PFSK-1 (cell line): Measurements from ENCODE around the gene PRDM16.

Experiments
- POLR2AphosphoS5 ChIP-seq: IDR thresholded peaks from 2 replicates; pipeline ENCODE4 v1.6.1; 2012; ENCODE audit warnings: low read depth, mild to moderate bottlenecking, control low read depth, low read length, moderate library complexity
- REST ChIP-seq, 2 experiments: IDR thresholded peaks; 2 replicates each; pipeline versions ENCODE4 v1.6.1 to v1.8.0; 2011 to 2012; ENCODE audit warnings: low read depth in 2 of 2, low read length in 2 of 2, control low read depth in 1 of 2, inconsistent platforms in 1 of 2, mild to moderate bottlenecking in 1 of 2, moderate library complexity in 1 of 2; ENCODE audit not compliant: insufficient read depth in 1 of 2
- SIN3A ChIP-seq: IDR thresholded peaks from 2 replicates; pipeline ENCODE4 v1.6.1; 2012; ENCODE audit warnings: mild to moderate bottlenecking, low read length, moderate library complexity, borderline replicate concordance; ENCODE audit not compliant: insufficient read depth
- TAF1 ChIP-seq: IDR thresholded peaks from 2 replicates; pipeline ENCODE4 v1.6.1; 2012; ENCODE audit warnings: low read length, control low read depth, borderline replicate concordance; ENCODE audit not compliant: insufficient read depth

GRCh38 chr1:3359756-3360440 lies 290.9 kb downstream of the PRDM16 start:
- no peak for TF ChIP-seq POLR2AphosphoS5
- TF ChIP-seq TAF1: no peak
- no peak for TF ChIP-seq SIN3A
- TF ChIP-seq REST (IDR thresholded peaks at IDR 0.05; ENCODE audit: insufficient read depth in 1 of 2, low read depth in 2 of 2, low read length in 2 of 2): no peak
